T47D (cell line): ENCODE measurements around the gene CHRDL1.
"Not testable (repeated sequence)": the region's sequence is repeated elsewhere in the genome, so short reads cannot be mapped to it uniquely, and the experiment has no call there.

Experiments used
- DNase-seq, 2 experiments: peaks; one replicate each; pipeline versions ENCODE4 v3.0.0 to v3.0.0-alpha.2; 2011 to 2012; ENCODE audit warnings: low read depth in 1 of 2, low spot score in 1 of 2
- JUND ChIP-seq: IDR thresholded peaks from 2 replicates; pipeline ENCODE4 v1.6.1; 2012; ENCODE audit warnings: low read depth
- in situ Hi-C: cut with HindIII; loops from 2 replicates; pipeline ENCODE4 v1.10.0; 2016; ENCODE audit warnings: low sequenced_read_pairs, low pct_unique_long_range_greater_than_20kb

The CHRDL1 gene

GRCh38 chrX:110671068-110671803 lies 124.4 kb downstream of the CHRDL1 start:
- DNase-seq: no peak
- no peak for TF ChIP-seq JUND
- in situ Hi-C loops: no loop called here

- in situ Hi-C loops: no loop called here
- TF ChIP-seq JUND: no peak
- DNase-seq: no peak
These were observed 126.0 kb downstream of the CHRDL1 start for GRCh38 chrX:110669572-110669971.

GRCh38 chrX:110667706-110668105 lies 127.9 kb downstream of the CHRDL1 start:
- TF ChIP-seq JUND: no peak
- in situ Hi-C loops: no loop called here
- DNase-seq: peak in 1 of 2 experiments; percentile 0

DNA sequence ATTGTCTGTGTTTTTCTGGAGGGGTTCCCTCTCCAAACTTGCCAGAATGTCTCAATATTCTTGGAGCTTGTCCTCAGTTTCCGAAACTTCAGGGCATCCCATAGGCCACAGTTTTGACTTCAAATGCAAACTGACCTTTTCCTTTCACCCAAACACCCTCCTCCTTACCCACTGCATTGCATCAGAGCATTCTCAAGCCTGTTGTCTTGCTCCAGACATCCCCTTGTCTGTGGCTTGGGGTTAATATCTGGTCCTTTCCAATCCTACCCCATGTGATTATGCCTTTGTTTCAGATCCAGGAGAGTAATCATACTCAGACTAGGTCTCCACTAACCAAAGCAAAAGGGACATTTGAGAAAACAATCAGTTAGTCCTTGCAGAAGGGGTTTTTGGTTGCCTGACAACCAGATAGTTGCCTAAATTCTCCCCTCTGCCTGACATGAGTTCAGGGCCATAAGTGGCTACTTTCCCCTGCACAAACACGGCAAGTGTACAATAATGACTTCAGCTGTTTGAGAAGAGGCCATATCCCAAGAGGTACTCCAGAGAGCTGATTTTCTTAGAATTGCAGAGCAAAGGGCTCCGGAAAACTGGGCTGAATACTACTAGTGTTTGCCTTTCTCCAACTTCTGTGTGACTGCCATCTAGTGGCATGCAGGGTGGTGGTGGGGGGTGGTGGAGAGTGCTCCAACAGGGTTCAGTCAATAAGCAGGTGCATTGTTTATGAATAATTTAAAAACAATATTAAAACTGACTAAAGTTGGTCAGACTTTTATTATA lies 130.2 kb downstream of the CHRDL1 start:
- DNase-seq: peak in 1 of 2 experiments; percentile 36
- no peak for TF ChIP-seq JUND
- in situ Hi-C loops: no loop called here

DNA sequence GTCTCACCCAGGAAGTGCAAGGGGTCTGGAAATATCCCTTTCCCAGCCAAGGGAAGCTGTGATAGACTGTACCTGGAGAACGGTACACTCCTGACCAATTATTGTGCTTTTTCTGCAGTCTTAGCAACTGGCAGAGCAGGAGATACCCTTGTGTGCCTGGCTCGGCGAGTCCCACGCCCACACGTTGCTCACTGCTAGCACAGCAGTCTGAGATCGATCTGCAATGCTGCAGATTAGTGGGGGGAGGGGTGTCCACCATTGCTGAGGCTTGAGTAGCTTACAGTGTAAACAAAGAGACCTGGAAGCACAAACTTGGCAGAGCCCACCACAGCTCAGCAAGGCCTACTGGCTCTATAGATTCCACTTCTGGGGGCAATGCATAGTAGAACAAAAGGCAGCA lies 138.5 kb downstream of the CHRDL1 start:
- in situ Hi-C loops: no loop called here
- no peak for DNase-seq
- TF ChIP-seq JUND: no peak

- DNase-seq, in situ Hi-C loops: not testable (repeated sequence)
These were observed 141.3 kb downstream of the CHRDL1 start for GRCh38 chrX:110654280-110654679.

- in situ Hi-C loops: no loop called here
- no peak for DNase-seq
- no peak for TF ChIP-seq JUND
These were observed 149.2 kb downstream of the CHRDL1 start for GRCh38 chrX:110646386-110646785.
